Activated T-cell treated with anti-CD3 and anti-CD28 coated beads for 48 hours (primary cell): ENCODE measurements around the gene CEL.
"Not testable (repeated sequence)": the region's sequence is repeated elsewhere in the genome, so short reads cannot be mapped to it uniquely, and the experiment has no call there.

Experiments used
- DNase-seq: peaks from one replicate; pipeline ENCODE4 v3.0.0-alpha.2; 2020; ENCODE audit warnings: low read depth

The CEL gene

GRCh38 chr9:133046900-133047295 is 14.9 kb upstream of the CEL start:
- no peak for DNase-seq

DNA sequence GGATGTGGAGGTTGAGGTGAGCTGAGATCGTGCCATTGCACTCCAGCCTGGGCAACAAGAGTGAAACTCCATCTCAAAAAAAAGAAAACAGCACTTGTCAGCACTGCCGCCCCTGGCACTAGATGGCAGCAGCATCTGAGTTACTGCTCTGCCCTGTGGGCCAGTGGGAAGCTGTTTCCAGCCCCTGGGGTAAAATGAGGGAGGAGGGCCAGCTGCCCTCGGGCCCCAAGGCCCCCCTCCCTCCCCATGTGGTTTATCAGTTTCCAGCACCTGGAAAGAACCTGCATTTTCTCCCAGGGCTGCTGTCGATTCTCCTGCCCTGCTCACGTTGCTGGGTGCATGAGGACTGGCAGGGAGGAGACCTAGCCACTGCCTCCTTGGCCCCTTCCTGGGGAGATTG is 13.2 kb upstream of the CEL start:
- DNase-seq, result no peak

GRCh38 chr9:133049043-133049442 is 12.7 kb upstream of the CEL start:
- DNase-seq, result no peak

DNA sequence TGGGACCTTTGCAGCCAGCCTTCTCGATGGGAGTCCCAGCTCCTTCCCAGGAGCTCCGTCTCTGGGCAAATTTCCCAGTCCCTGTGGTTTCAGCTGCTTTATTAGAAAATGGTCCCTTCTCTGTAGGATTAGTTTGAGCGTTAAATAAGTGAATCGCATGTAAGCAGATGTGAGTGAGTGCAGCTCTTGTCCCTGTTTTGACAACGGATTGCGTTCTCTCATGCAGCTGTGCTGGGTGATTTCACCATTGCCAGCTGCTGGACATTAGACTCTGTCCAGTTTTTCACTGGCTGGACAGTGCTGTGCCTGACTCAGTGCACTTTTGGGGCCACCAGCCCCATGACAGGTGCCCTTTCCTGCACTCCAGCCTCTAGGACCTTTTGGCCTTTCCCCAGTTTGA is 11.6 kb upstream of the CEL start:
- no peak for DNase-seq

DNA sequence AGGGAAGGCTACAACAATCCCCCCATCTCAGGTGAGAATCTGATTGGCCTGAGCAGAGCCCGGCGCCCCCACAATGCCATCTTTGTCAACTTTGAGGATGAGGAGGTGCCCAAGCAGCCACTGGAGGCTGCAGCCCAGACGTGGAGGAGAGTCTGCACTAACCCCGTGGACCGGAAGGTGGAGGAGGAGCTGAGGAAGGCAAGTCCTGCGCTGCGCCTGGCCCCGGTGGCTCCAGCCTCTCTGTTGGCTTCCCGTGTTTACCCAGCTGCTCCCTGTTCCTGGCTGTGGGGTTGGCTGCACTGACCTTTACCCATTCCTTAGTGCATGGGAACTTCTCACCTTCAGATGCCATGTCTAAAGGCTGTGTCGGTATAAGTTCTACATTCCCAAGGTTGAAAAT is 11.0 kb upstream of the CEL start:
- no peak for DNase-seq

GRCh38 chr9:133051281-133051900 is 10.4 kb upstream of the CEL start:
- no peak for DNase-seq

DNA sequence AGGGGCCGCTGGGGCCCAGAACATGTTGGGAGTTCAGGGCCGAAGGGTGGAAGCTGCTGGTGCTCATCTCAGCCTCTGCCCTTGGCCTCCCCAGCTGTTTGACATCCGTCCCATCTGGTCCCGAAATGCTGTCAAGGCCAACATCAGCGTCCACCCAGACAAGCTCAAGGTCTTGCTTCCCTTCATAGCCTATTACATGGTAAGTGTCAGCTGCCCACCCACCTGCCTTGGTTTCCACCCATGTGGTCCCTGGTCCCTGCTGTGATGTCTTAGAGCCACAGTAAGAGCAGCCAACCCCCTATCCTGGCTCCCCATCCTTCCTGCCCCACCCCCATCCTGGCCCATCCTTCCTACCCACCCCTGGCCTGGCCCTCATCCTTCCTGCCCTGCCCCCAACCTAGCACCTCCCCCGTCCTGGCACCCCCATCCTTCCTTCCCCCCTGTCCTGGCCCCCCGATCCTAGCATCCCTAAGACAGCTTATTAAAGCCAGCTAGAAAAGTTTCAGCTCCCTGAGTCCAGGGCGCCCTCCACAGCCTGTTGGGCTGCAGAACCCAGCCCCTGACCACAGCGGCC is 9.7 kb upstream of the CEL start:
- DNase-seq, result no peak

GRCh38 chr9:133054194-133054890 is 7.4 kb upstream of the CEL start:
- no peak for DNase-seq

DNA sequence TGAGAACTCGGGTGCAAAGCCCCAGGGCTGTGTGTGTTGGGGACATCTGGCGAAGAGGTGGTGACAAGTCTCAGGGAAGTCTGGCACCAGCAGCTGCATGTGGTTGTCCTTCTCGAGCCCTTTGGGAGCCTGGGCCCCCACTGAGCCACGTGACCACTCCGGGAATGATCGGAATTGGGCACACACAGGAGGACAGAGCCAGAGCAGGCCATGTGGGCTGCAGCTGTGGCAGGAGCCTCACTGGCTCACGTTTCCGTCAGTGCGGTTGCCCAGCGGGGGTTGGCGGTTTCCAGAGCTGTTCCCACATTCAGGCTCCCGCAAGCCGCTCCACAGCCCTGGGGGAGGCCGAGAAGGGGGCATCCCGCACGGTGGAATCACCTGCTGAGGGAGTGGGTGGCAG is 6.8 kb upstream of the CEL start:
- DNase-seq, result no peak

GRCh38 chr9:133055788-133056420 is 5.9 kb upstream of the CEL start:
- no peak for DNase-seq

GRCh38 chr9:133056533-133056932 is 5.2 kb upstream of the CEL start:
- DNase-seq, result no peak

GRCh38 chr9:133057006-133057405 is 4.8 kb upstream of the CEL start:
- no peak for DNase-seq

GRCh38 chr9:133057553-133057952 is 4.2 kb upstream of the CEL start:
- DNase-seq, result no peak

GRCh38 chr9:133058071-133058470 is 3.7 kb upstream of the CEL start:
- DNase-seq, result no peak

DNA sequence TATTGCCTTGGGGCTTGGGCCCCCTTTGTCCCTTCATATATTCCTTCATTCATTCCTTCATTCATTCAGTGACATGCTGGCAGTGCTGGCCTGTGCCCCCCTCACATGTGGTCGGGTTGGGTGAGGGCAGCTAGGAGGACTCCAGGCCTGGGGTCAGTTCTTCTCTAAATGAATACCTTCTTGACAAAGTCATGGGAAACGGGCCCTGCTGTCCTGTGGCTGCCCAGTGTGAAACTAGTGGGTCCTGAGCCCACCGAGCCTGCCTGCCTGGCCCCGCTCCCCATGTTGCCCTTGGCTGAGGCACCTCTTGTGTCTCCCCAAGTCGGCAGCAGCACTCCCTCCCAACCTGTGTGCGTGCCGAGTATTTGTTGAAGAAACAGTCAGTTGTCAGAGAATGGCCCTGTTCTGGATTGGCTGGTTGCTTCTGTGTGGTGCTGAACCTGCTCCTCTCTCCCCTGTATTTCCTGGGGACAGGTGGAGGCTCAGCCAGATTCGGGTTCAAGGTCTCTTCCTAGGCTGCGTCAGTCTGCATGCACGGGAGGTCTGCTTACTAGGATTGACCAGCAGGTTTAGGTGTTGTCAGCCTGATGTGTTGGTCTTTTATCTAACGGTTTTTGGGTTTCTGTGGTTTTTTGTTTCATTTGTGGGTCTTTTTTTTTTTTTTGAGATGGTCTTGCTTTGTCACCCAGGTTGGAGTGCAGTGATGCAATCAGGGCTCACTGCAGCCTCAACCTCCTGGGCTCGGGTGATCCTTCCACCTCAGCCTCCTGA is 3.0 kb upstream of the CEL start:
- no peak for DNase-seq

DNA sequence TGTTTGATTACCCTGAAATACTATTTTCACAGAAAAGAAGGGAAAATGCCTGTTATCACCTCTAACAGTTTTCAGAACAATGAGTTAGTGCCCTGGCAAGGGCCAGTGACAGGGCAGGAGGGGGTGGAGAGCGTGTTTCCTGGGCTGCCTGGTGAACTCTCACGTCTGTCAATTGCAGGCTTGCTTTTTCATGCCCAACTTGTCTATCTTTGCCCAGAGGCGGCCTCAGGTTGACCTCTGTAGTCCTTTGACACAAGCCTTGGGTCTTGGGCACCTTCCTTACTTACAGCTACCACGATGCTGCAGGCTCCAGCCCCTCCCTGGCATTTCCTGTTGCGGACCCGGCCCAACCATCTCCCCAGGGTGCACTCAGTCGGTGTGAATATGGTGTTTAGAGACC is 2.2 kb upstream of the CEL start:
- DNase-seq, result no peak

- no peak for DNase-seq
Observed at GRCh38 chr9:133060417-133060841, 1.4 kb upstream of the CEL start.

DNA sequence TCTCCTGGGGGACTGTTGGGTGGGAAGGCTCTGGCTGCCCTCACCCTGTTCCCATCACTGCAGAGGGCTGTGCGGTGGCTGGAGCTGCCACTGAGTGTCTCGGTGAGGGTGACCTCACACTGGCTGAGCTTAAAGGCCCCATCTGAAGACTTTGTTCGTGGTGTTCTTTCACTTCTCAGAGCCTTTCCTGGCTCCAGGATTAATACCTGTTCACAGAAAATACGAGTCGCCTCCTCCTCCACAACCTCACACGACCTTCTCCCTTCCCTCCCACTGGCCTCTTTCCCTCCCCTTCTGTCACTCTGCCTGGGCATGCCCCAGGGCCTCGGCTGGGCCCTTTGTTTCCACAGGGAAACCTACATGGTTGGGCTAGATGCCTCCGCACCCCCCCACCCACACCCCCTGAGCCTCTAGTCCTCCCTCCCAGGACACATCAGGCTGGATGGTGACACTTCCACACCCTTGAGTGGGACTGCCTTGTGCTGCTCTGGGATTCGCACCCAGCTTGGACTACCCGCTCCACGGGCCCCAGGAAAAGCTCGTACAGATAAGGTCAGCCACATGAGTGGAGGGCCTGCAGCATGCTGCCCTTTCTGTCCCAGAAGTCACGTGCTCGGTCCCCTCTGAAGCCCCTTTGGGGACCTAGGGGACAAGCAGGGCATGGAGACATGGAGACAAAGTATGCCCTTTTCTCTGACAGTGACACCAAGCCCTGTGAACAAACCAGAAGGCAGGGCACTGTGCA is 590 bp upstream of the CEL start:
- not testable (repeated sequence) for DNase-seq

DNA sequence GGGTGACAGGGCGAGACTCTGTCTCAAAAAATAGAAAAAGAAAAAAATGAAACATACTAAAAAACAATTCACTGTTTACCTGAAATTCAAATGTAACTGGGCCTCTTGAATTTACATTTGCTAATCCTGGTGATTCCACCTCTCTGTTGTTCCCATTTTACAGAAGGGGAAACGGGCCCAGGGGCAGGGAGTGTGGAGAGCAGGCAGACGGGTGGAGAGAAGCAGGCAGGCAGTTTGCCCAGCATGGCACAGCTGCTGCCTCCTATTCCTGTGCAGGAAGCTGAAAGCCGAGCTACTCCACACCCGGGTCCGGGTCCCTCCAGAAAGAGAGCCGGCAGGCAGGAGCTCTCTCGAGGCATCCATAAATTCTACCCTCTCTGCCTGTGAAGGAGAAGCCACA is 788 bp downstream of the CEL start:
- DNase-seq, result not testable (repeated sequence)

- DNase-seq, result no peak
Observed at GRCh38 chr9:133063159-133063499, 1.3 kb downstream of the CEL start.

GRCh38 chr9:133063500-133064231 is 1.9 kb downstream of the CEL start:
- no peak for DNase-seq
